Lung (tissue), 12 donors: Measurements from ENCODE around the gene PRKCE. TPM values are rescaled to one million over a fixed set of nuclear protein-coding genes. Genes with fewer than 3 reads are reported as not detected.
A peak's percentile ranks its signal among the peaks of the same experiment; 100 is the strongest.

Source experiments
- ATAC-seq: fragments of 200-7000 bp; cut with Tn5 transposase; one replicate; pipeline ENCODE4 v1.9.1; 2020; ENCODE audit warnings: moderate number of reproducible peaks; ENCODE audit not compliant: insufficient read depth, low FRiP score
- DNase-seq, 3 donors: peaks; one replicate each; pipeline ENCODE4 v3.0.0-alpha.2; 2013 to 2017
- H3K27ac ChIP-seq, 2 donors: one replicate each; pipeline ENCODE4 v1.5.1; 2013; ENCODE audit warnings: mild to moderate bottlenecking in 2 of 2, moderate library complexity in 2 of 2, control low read depth in 1 of 2, inconsistent platforms in 1 of 2, low read depth in 1 of 2, low read length in 1 of 2
- H3K27me3 ChIP-seq, 3 donors: one replicate each; pipeline ENCODE4 v1.5.1; 2013; ENCODE audit warnings: low read length in 2 of 3; ENCODE audit not compliant: control insufficient read depth in 3 of 3, insufficient read depth in 3 of 3
- H3K36me3 ChIP-seq, 4 donors: one replicate each; pipeline ENCODE4 v1.5.1; 2013; ENCODE audit warnings: low read length in 4 of 4, mild to moderate bottlenecking in 1 of 4, moderate library complexity in 1 of 4; ENCODE audit not compliant: control insufficient read depth in 4 of 4, insufficient read depth in 4 of 4
- H3K4me1 ChIP-seq, 5 donors: one replicate each; pipeline ENCODE4 v1.5.1; 2013; ENCODE audit warnings: low read length in 5 of 5, mild to moderate bottlenecking in 2 of 5, moderate library complexity in 1 of 5; ENCODE audit not compliant: control insufficient read depth in 5 of 5, insufficient read depth in 5 of 5
- H3K4me3 ChIP-seq: one replicate; pipeline ENCODE4 v1.5.1; 2013; ENCODE audit warnings: mild to moderate bottlenecking, control low read depth, moderate library complexity
- H3K9ac ChIP-seq, 2 donors: one replicate each; pipeline ENCODE4 v1.5.1; 2013; ENCODE audit warnings: low read length in 2 of 2, control low read depth in 1 of 2; ENCODE audit not compliant: insufficient read depth in 1 of 2
- H3K9me3 ChIP-seq, 4 donors: one replicate each; pipeline ENCODE4 v1.5.1; 2013; ENCODE audit warnings: low read length in 3 of 4, mild to moderate bottlenecking in 1 of 4, moderate library complexity in 1 of 4; ENCODE audit not compliant: control insufficient read depth in 4 of 4, insufficient read depth in 3 of 4
- CTCF ChIP-seq: IDR thresholded peaks from 2 replicates; pipeline ENCODE4 v1.5.1; 2012; ENCODE audit warnings: mild to moderate bottlenecking; ENCODE audit errors: control extremely low read depth, extremely low read depth
- WGBS, 2 donors: extraction: QIAGEN DNeasy Blood & Tissue Kit; methylation state at CpG; one replicate each; pipeline ENCODE4 v1.1.7; 2013; 5-methylcytosine and 5-hydroxymethylcytosine counted together
- polyA plus RNA-seq, 2 donors: library from polyadenylated mRNA; stranded (reverse); fragments of 200-250 nt; gene quantifications; one replicate each; pipeline ENCODE4 v1.2.1, GENCODE V29; 2013
- total RNA-seq, 2 donors: library from RNA; depleted of rRNA in 1 of 2; stranded (reverse); fragments of >200 nt in 1 of 2; gene quantifications; one replicate each; pipeline ENCODE4 v1.2.1, GENCODE V29; 2014 to 2021
- donor health status: control.
- donor health status: control.
- donor health status: Bipolar disorder and iron deficiency.
- donor health status: healthy.
- donor health status: DM: yes; HTN: yes; CAD: no.

Gene PRKCE
- total and polyA plus RNA-seq, 4 donors: 12.5 to 82.2 (median 32.1) TPM

- ATAC-seq (no peak), DNase-seq (no peak)
- no peaks in the 10 kb centered on the region for H3K27me3 ChIP-seq
Measured at GRCh38 chr2:46032161-46032813, 380.8 kb downstream of the PRKCE start.

GRCh38 chr2:46032996-46033395, 381.5 kb downstream of the PRKCE start:
- no peak overlapping the region for H3K4me3 ChIP-seq
- H3K9ac ChIP-seq: no peak overlapping the region
- WGBS, 2 donors: 84 to 92% methylated on average over 5 of the region's 5 CpGs
- peaks cover 0 to 4% (median 0%) of the 10 kb centered on the region in 4 donors for H3K36me3 ChIP-seq
- peaks cover 0 to 35% (median 13%) of the 10 kb centered on the region in 5 donors for H3K4me1 ChIP-seq
- no peaks in the 10 kb centered on the region for H3K9me3 ChIP-seq
- no peak for DNase-seq
- ATAC-seq: no peak
- H3K27ac ChIP-seq: peak overlapping the region in 1 of 2 donors; percentile 21
- no peaks in the 10 kb centered on the region for H3K27me3 ChIP-seq
- no peak for TF ChIP-seq CTCF

More at GRCh38 chr2:46032161-46032813, 380.8 kb downstream of the PRKCE start:
- Histone ChIP-seq H3K36me3 (peaks cover 0 to 4% (median 0%) of the 10 kb centered on the region in 4 donors), H3K9ac (no peak overlapping the region), H3K4me1 (peaks cover 0 to 28% (median 13%) of the 10 kb centered on the region in 5 donors), H3K9me3 (no peaks in the 10 kb centered on the region), H3K4me3 (no peak overlapping the region), H3K27ac (peak overlapping the region in 1 of 2 donors; percentile 71)
- WGBS, 2 donors: 69 to 78% methylated on average over 8 of the region's 8 CpGs
- TF ChIP-seq CTCF: no peak

- TF ChIP-seq CTCF: no peak
- H3K9me3 ChIP-seq: no peaks in the 10 kb centered on the region
- peaks cover 0 to 4% (median 0%) of the 10 kb centered on the region in 4 donors for H3K36me3 ChIP-seq
- DNase-seq (no peak), ATAC-seq (no peak)
- no peak overlapping the region for H3K9ac ChIP-seq
- H3K27me3 ChIP-seq: no peaks in the 10 kb centered on the region
- 79 to 86% methylated on average over 5 of the region's 5 CpGs for WGBS, 2 donors
- H3K4me1 ChIP-seq: peaks cover 0 to 38% (median 13%) of the 10 kb centered on the region in 5 donors
- H3K4me3 ChIP-seq: no peak overlapping the region
- H3K27ac ChIP-seq: peak overlapping the region in 1 of 2 donors; percentile 65
Measured at GRCh38 chr2:46034535-46034934, 383.1 kb downstream of the PRKCE start.
